Left hindlimb (tissue), 1 donor: ENCODE results near the gene ITM2B.
A peak's percentile ranks its signal among the peaks of the same experiment; 100 is the strongest.

Source experiments
- DNase-seq: peaks from one replicate; pipeline ENCODE4 v3.0.0-alpha.2; 2018

The ITM2B gene

DNA sequence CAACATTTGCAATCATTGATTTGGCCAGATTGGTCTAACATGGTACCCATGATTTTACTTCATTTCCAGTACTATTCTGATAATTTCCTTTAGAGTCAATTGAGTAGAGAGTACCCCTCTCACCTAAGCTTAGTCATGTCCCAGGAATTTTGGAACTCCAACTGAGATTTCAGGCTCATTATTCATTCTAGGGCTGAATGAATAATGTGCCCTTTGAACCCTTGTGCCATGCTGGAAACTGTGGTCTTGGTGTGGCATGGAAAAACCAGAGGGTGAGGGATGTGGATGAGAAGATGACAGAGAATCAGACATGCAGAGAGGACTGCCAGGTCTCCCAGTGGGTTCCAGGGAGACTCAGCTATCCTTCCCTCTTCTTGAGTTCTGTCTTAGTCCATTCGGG is 30.2 kb downstream of the ITM2B start:
- no peak for DNase-seq

GRCh38 chr13:48264058-48264457 is 31.1 kb downstream of the ITM2B start:
- no peak for DNase-seq

GRCh38 chr13:48265217-48265815 is 32.3 kb downstream of the ITM2B start:
- DNase-seq, result no peak

DNA sequence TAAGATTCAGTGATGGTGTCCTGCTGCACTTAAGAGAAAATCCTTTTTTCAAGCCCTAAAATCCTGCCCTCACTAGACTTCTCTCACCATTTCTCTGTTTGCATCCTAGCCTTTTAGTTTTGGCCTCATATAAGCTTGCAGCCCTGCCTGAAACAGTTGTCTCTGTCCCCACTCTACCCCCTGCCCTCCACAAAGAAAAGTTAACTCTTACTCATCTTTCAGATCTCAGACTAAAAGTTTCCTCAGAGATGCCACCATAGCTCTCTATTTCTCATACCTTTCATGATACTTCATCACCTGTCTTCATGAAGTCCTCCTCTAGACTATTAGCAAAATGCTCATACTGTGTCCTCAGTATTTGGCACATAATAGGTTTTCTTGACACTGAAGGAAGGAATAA is 33.1 kb downstream of the ITM2B start:
- no peak for DNase-seq

- DNase-seq, result no peak
Measured at GRCh38 chr13:48266701-48267639, 34.0 kb downstream of the ITM2B start.

DNA sequence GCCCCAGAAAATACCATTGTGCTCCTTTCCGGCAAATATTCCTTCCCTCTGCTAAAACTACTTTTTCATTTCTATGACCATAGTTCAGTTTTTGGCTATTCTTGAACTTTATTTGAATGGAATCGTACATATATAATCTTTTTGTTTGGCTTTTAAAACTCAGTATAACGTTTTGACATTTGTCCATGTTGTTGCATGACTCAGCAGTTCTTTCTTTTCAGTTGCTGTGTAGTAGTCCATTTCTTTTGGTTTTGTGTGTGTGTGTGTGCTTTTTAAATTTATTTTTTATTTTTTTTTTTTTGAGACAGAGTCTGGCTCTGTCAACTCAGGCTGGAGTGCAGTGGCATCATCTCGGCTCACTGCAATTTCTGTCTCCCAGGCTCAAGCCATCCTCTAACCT is 35.0 kb downstream of the ITM2B start:
- no peak for DNase-seq

GRCh38 chr13:48273346-48273745 is 40.3 kb downstream of the ITM2B start:
- DNase-seq, result no peak

GRCh38 chr13:48275507-48275906 is 42.5 kb downstream of the ITM2B start:
- no peak for DNase-seq

DNA sequence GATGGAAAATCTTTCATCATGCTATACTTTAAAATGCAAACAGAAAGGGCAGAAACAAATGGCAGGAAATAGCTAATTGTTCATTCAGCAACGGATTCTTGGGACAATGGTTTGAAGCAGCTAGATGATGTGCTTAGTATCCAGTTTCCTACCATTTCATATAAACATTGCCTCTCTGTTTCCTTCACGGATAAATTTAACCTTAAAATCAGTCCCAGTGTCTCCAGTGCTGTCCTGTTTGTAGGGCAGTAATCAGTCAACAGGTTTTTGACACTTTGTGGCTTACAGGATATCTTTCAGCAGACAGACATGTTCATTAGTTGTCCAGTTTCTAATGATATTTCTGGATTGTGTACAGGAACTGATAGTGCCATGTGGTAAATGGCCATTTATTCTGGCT is 45.8 kb downstream of the ITM2B start:
- no peak for DNase-seq

GRCh38 chr13:48281556-48281955 is 48.5 kb downstream of the ITM2B start:
- no peak for DNase-seq

- DNase-seq, result no peak
Measured at GRCh38 chr13:48291730-48292129, 58.7 kb downstream of the ITM2B start.

DNA sequence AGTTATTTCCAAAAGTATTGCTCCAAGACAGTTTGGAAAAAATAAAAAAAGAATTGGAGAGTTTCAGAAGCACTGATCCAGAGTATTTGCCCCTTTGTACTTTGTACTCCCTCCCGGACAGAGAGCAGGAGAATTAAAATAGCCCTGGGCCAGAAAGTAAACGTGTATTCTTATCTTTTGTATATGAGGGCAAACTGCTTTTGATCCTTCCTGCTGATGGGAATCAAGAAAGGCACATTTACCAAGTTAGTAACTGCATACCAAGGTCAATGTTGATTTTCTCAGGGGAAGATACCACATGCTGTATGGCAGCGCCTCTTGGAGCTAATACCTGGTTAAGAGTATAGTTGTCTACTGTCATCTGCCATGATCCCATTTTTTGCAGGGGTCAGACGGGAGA is 59.6 kb downstream of the ITM2B start:
- no peak for DNase-seq

- DNase-seq, result no peak
Measured at GRCh38 chr13:48294653-48295052, 61.6 kb downstream of the ITM2B start.

- DNase-seq, result no peak
Measured at GRCh38 chr13:48295271-48295670, 62.3 kb downstream of the ITM2B start.

DNA sequence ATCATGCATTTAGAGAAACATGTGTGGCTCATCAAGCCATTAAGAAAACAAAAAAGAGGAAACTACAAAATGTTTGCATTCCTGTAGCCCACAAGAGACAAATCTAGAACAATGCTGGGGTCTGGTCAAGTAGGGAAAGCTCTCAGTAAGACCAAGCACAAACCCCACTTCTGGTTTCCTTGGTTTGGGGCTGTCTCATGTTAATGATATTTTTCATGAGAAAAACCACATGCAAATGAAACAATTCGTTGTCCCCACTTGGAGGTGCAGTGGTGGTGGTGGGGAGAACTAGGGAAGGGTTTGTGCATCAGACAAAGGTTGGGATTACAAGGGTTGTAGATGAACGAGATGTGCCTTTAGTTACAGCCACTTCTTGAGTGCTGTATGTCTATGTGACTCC is 63.5 kb downstream of the ITM2B start:
- no peak for DNase-seq

DNA sequence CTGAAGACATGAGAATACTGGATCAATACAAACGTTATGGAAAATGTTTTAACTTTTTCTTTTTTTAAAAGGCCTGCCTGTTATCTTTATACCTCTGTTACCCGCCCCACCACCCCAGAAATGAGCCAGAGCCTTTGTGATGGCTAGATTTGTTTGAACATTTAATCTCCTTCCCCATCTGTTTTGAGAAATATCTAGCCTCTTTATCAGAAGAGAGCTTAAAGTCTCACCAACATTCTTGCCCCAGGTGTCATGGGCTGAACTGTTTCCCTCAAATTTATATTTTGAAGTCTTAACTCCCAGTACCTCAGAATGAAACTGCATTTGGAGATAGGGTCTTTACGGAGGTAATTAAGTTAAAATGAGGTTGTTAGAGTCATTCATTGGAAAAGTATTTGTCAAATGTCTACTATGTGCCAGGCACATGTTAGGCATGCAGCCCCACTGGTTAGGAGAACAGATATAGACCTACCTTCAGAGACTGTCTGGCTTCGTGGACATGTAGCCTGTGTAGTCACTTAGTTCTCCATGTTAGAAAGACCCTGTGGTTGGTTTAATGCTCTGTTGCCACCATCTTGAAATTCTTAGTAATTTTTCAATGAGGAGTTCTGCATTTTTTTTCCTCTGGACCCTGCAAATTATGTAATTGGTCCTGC is 64.3 kb downstream of the ITM2B start:
- no peak for DNase-seq

- no peak for DNase-seq
Measured at GRCh38 chr13:48299591-48299990, 66.6 kb downstream of the ITM2B start.

DNA sequence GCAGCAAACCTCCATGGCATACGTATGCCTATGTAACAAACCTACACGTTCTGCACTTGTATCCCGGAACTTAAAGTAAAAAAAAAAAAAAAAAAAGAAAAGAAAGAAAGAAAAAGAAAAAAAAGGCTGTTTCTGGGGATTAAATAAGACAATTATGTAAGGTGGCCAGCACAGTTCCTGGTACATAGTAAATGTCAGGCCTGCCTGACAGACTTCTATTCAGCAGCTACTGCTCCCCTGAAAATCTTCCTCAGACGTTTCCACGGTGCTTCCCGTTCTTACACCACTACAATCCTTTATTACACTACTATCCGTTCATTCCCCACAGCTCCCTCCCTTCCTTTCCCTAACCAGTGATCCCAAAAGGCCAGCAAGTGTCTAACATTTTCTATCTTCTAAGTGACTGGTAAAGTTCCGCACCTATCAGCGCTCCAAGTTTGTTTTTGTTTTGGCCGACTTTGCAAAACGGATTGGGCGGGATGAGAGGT is 69.9 kb downstream of the ITM2B start:
- DNase-seq, result no peak

DNA sequence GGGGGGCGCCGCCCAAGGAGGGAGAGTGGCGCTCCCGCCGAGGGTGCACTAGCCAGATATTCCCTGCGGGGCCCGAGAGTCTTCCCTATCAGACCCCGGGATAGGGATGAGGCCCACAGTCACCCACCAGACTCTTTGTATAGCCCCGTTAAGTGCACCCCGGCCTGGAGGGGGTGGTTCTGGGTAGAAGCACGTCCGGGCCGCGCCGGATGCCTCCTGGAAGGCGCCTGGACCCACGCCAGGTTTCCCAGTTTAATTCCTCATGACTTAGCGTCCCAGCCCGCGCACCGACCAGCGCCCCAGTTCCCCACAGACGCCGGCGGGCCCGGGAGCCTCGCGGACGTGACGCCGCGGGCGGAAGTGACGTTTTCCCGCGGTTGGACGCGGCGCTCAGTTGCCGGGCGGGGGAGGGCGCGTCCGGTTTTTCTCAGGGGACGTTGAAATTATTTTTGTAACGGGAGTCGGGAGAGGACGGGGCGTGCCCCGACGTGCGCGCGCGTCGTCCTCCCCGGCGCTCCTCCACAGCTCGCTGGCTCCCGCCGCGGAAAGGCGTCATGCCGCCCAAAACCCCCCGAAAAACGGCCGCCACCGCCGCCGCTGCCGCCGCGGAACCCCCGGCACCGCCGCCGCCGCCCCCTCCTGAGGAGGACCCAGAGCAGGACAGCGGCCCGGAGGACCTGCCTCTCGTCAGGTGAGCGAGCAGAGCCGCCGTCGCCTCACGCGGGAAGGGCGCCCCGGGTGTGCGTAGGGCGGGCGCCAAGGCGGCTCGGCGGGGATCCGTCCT is 70.5 kb downstream of the ITM2B start, which contains the start of gene RB1:
Gene RB1 (plus strand): TSS at position 393 of the 784 bp plus-strand sequence. CDS start 162 bp downstream, at position 555.
- peak; percentile 93 for DNase-seq

- peak; percentile 68 for DNase-seq
Measured at GRCh38 chr13:48304143-48304876, 71.3 kb downstream of the ITM2B start.

DNA sequence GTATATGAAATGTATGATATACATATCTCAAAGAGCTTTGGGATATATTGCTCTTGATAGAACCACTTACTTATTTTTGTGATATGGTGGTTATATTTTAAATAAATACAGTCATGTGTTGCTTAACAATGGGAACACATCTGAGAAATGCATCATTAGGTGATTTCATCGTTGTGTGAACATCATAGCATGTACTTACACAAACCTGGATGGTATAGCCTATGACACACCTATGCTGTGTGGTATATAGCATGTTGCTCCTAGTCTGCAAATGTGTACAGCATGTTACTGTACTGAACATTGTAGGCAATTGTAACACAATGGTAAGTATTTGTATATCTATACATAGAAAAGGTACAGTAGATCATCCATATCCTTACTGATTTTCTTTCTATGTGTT is 78.2 kb downstream of the ITM2B start:
- no peak for DNase-seq
